ENCODE measurements around the gene EVX2.

EVX2 gene

GRCh38 chr2:176111309-176111663, 27.5 kb upstream of the EVX2 start:
- Histone ChIP-seq H3F3A (ENCODE audit: insufficient read depth, low read length) (no peaks in the 10 kb centered on the region), H3K9me3 (ENCODE audit: low read length) (no peaks in the 10 kb centered on the region), H3K4me1 (ENCODE audit: insufficient read depth, low read length, severe bottlenecking) (peaks cover 2% of the 10 kb centered on the region), H3K4me2 (ENCODE audit: low read length) (no peak overlapping the region), H3K27ac (ENCODE audit: low read depth, low read length, poor library complexity, severe bottlenecking) (no peak overlapping the region), H2AFZ (ENCODE audit: low read length) (no peak overlapping the region), H3K4me3 (ENCODE audit: low read depth, low read length, poor library complexity, severe bottlenecking) (no peak overlapping the region), H3K9me2 (ENCODE audit: low read depth, low read length) (no peaks in the 10 kb centered on the region), H3K9ac (ENCODE audit: low read length) (no peak overlapping the region), H4K20me1 (ENCODE audit: insufficient read depth, low read length) (no peaks in the 10 kb centered on the region), H3K79me2 (ENCODE audit: insufficient read depth, low read length) (no peaks in the 10 kb centered on the region), H3K27me3 (ENCODE audit: insufficient read depth, low read length) (no peaks in the 10 kb centered on the region), H3K36me3 (ENCODE audit: insufficient read depth, low read length) (no peaks in the 10 kb centered on the region)
- TF ChIP-seq CTCF (IDR thresholded peaks at IDR 0.05; ENCODE audit: low read length) (peak; percentile 82), EZH2 (IDR thresholded peaks at IDR 0.05; ENCODE audit: borderline replicate concordance, low read length) (no peak)

- Histone ChIP-seq H4K20me1 (ENCODE audit: insufficient read depth, low read length) (no peaks in the 10 kb centered on the region), H3K4me2 (ENCODE audit: low read length) (no peak overlapping the region)
Measured at GRCh38 chr2:176110415-176111308, 26.9 kb upstream of the EVX2 start.

GRCh38 chr2:176109946-176110345, 26.2 kb upstream of the EVX2 start:
- Histone ChIP-seq H3K79me2 (ENCODE audit: insufficient read depth, low read length) (no peaks in the 10 kb centered on the region), H3K4me1 (ENCODE audit: insufficient read depth, low read length, severe bottlenecking) (peaks cover 5% of the 10 kb centered on the region), H3K9me3 (ENCODE audit: low read length) (no peaks in the 10 kb centered on the region), H2AFZ (ENCODE audit: low read length) (no peak overlapping the region), H3K36me3 (ENCODE audit: insufficient read depth, low read length) (no peaks in the 10 kb centered on the region), H3F3A (ENCODE audit: insufficient read depth, low read length) (no peaks in the 10 kb centered on the region), H3K27me3 (ENCODE audit: insufficient read depth, low read length) (no peaks in the 10 kb centered on the region), H3K9me2 (ENCODE audit: low read depth, low read length) (no peaks in the 10 kb centered on the region), H4K20me1 (ENCODE audit: insufficient read depth, low read length) (no peaks in the 10 kb centered on the region), H3K27ac (ENCODE audit: low read depth, low read length, poor library complexity, severe bottlenecking) (no peak overlapping the region), H3K4me3 (ENCODE audit: low read depth, low read length, poor library complexity, severe bottlenecking) (no peak overlapping the region), H3K9ac (ENCODE audit: low read length) (no peak overlapping the region), H3K4me2 (ENCODE audit: low read length) (no peak overlapping the region)
- TF ChIP-seq CTCF (IDR thresholded peaks at IDR 0.05; ENCODE audit: low read length), result no peak
- TF ChIP-seq EZH2 (IDR thresholded peaks at IDR 0.05; ENCODE audit: borderline replicate concordance, low read length), result no peak

More at GRCh38 chr2:176110415-176111308, 26.9 kb upstream of the EVX2 start:
- Histone ChIP-seq H2AFZ (ENCODE audit: low read length) (no peak overlapping the region), H3K4me1 (ENCODE audit: insufficient read depth, low read length, severe bottlenecking) (peaks cover 5% of the 10 kb centered on the region), H3K9me2 (ENCODE audit: low read depth, low read length) (no peaks in the 10 kb centered on the region), H3F3A (ENCODE audit: insufficient read depth, low read length) (no peaks in the 10 kb centered on the region), H3K9me3 (ENCODE audit: low read length) (no peaks in the 10 kb centered on the region), H3K36me3 (ENCODE audit: insufficient read depth, low read length) (no peaks in the 10 kb centered on the region), H3K9ac (ENCODE audit: low read length) (no peak overlapping the region), H3K79me2 (ENCODE audit: insufficient read depth, low read length) (no peaks in the 10 kb centered on the region), H3K27ac (ENCODE audit: low read depth, low read length, poor library complexity, severe bottlenecking) (no peak overlapping the region), H3K4me3 (ENCODE audit: low read depth, low read length, poor library complexity, severe bottlenecking) (no peak overlapping the region), H3K27me3 (ENCODE audit: insufficient read depth, low read length) (no peaks in the 10 kb centered on the region)
- TF ChIP-seq CTCF (IDR thresholded peaks at IDR 0.05; ENCODE audit: low read length) (no peak), EZH2 (IDR thresholded peaks at IDR 0.05; ENCODE audit: borderline replicate concordance, low read length) (no peak)

Measured in OCI-LY1 (cell line).